H9 (cell line): ENCODE data around the gene RCOR2. TPM values are rescaled to one million over a fixed set of nuclear protein-coding genes. Genes with fewer than 3 reads are reported as not detected.

Experiments
- DNase-seq: peaks from one replicate; pipeline ENCODE4 v3.0.0-alpha.2; 2017
- H2AFZ ChIP-seq: one replicate; pipeline ENCODE4 v1.6.1; 2013; ENCODE audit warnings: mild to moderate bottlenecking, low read length, control low read depth, moderate library complexity
- H2AK5ac ChIP-seq: 2 replicates; pipeline ENCODE4 v1.6.1; 2013; ENCODE audit warnings: low read length, control low read depth, mixed read lengths; ENCODE audit not compliant: insufficient read length
- H2BK120ac ChIP-seq: one replicate; pipeline ENCODE4 v1.6.1; 2013; ENCODE audit warnings: low read depth, mild to moderate bottlenecking, low read length, control low read depth, inconsistent platforms; ENCODE audit not compliant: poor library complexity, severe bottlenecking
- H2BK12ac ChIP-seq: 2 replicates; pipeline ENCODE4 v1.6.1; 2013; ENCODE audit warnings: low read length, control low read depth, mixed read lengths, low read depth; ENCODE audit not compliant: insufficient read length
- H2BK15ac ChIP-seq: 2 replicates; pipeline ENCODE4 v1.6.1; 2013; ENCODE audit warnings: low read depth, low read length, control low read depth
- H2BK20ac ChIP-seq: one replicate; pipeline ENCODE4 v1.6.1; 2013; ENCODE audit warnings: low read depth, mild to moderate bottlenecking, low read length, control low read depth, inconsistent platforms; ENCODE audit not compliant: poor library complexity, severe bottlenecking
- H2BK5ac ChIP-seq: 2 replicates; pipeline ENCODE4 v1.6.1; 2013; ENCODE audit warnings: low read length, control low read depth, mixed read lengths; ENCODE audit not compliant: insufficient read length
- H3K14ac ChIP-seq: 2 replicates; pipeline ENCODE4 v1.6.1; 2013; ENCODE audit warnings: low read length, control low read depth; ENCODE audit not compliant: insufficient read depth
- H3K18ac ChIP-seq: 2 replicates; pipeline ENCODE4 v1.6.1; 2013; ENCODE audit warnings: low read depth, mild to moderate bottlenecking, mixed read lengths, low read length, control low read depth; ENCODE audit not compliant: insufficient read length
- H3K23ac ChIP-seq: 2 replicates; pipeline ENCODE4 v1.6.1; 2013; ENCODE audit warnings: low read length, control low read depth, mixed read lengths, low read depth; ENCODE audit not compliant: insufficient read length
- H3K23me2 ChIP-seq: 2 replicates; pipeline ENCODE4 v1.6.1; 2013; ENCODE audit warnings: low read depth, mild to moderate bottlenecking, mixed read lengths, low read length, control low read depth; ENCODE audit not compliant: insufficient read length, poor library complexity, severe bottlenecking
- H3K27ac ChIP-seq: 2 replicates; pipeline ENCODE4 v1.5.1; 2013; ENCODE audit warnings: low read length, control low read depth, mixed read lengths, low read depth; ENCODE audit not compliant: insufficient read length
- H3K27me3 ChIP-seq: 2 replicates; pipeline ENCODE4 v1.6.1; 2013; ENCODE audit warnings: low read length, control low read depth, inconsistent platforms; ENCODE audit not compliant: insufficient read depth
- H3K4ac ChIP-seq: 2 replicates; pipeline ENCODE4 v1.6.1; 2013; ENCODE audit warnings: low read depth, mild to moderate bottlenecking, control low read depth, inconsistent platforms, low read length, moderate library complexity
- H3K4me1 ChIP-seq: 2 replicates; pipeline ENCODE4 v1.6.1; 2013; ENCODE audit warnings: low read length, control low read depth, inconsistent platforms; ENCODE audit not compliant: insufficient read depth
- H3K4me2 ChIP-seq: 2 replicates; pipeline ENCODE4 v1.6.1; 2013; ENCODE audit warnings: low read length, control low read depth, mixed read lengths; ENCODE audit not compliant: insufficient read length, insufficient read depth
- H3K56ac ChIP-seq: 2 replicates; pipeline ENCODE4 v1.6.1; 2013; ENCODE audit warnings: low read depth, mild to moderate bottlenecking, mixed read lengths, low read length, control low read depth; ENCODE audit not compliant: insufficient read length
- H3K79me1 ChIP-seq: 2 replicates; pipeline ENCODE4 v1.6.1; 2013; ENCODE audit warnings: low read depth, mild to moderate bottlenecking, moderate library complexity, low read length, control low read depth, inconsistent platforms; ENCODE audit not compliant: insufficient read depth, poor library complexity, severe bottlenecking
- H3K79me2 ChIP-seq: 2 replicates; pipeline ENCODE4 v1.6.1; 2013; ENCODE audit warnings: low read length, control low read depth, inconsistent platforms; ENCODE audit not compliant: insufficient read depth
- H3K9ac ChIP-seq: 2 replicates; pipeline ENCODE4 v1.6.1; 2013; ENCODE audit warnings: low read length, control low read depth, mixed read lengths; ENCODE audit not compliant: insufficient read length; ENCODE audit errors: extremely low read depth
- H3K9me3 ChIP-seq: one replicate; pipeline ENCODE4 v1.6.1; 2013; ENCODE audit warnings: low read depth, low read length, inconsistent platforms; ENCODE audit not compliant: control insufficient read depth
- H3T11ph ChIP-seq: one replicate; pipeline ENCODE4 v1.6.1; 2013; ENCODE audit warnings: mild to moderate bottlenecking, low read length, control low read depth, inconsistent platforms
- H4K20me1 ChIP-seq: one replicate; pipeline ENCODE4 v1.6.1; 2013; ENCODE audit not compliant: control insufficient read depth, insufficient read length, insufficient read depth
- H4K5ac ChIP-seq: 2 replicates; pipeline ENCODE4 v1.6.1; 2013; ENCODE audit warnings: low read depth, mild to moderate bottlenecking, mixed read lengths, low read length, control low read depth; ENCODE audit not compliant: insufficient read length
- H4K8ac ChIP-seq: replicated peaks from 2 replicates; pipeline ENCODE4 v1.6.1; 2013; ENCODE audit warnings: low read length, control low read depth, mixed read lengths, low read depth; ENCODE audit not compliant: insufficient read length
- H4K91ac ChIP-seq: 2 replicates; pipeline ENCODE4 v1.6.1; 2013; ENCODE audit warnings: low read depth, mild to moderate bottlenecking, moderate library complexity, mixed read lengths, low read length, control low read depth; ENCODE audit not compliant: insufficient read length
- H3K27ac Mint-ChIP-seq, 3 experiments: 2 replicates in 2 of 3; 3 replicates in 1 of 3; pipeline ENCODE4 v1.8.0; 2020 to 2021; ENCODE audit warnings: mixed read lengths in 3 of 3, mild to moderate bottlenecking in 1 of 3, moderate library complexity in 1 of 3
- H3K27me3 Mint-ChIP-seq: 2 replicates; pipeline ENCODE4 v1.8.0; 2021; ENCODE audit warnings: low read depth, mild to moderate bottlenecking, moderate library complexity, mixed read lengths
- H3K36me3 Mint-ChIP-seq, 3 experiments: 2 replicates in 2 of 3; 3 replicates in 1 of 3; pipeline ENCODE4 v1.8.0; 2020 to 2021; ENCODE audit warnings: low read depth in 3 of 3, mixed read lengths in 3 of 3; ENCODE audit not compliant: insufficient read depth in 1 of 3
- H3K4me1 Mint-ChIP-seq, 2 experiments: 2 replicates each; pipeline ENCODE4 v1.8.0; 2020; ENCODE audit warnings: mixed read lengths in 2 of 2
- H3K4me3 Mint-ChIP-seq, 2 experiments: 2 replicates in 1 of 2; 3 replicates in 1 of 2; pipeline ENCODE4 v1.8.0; 2020 to 2021; ENCODE audit warnings: mild to moderate bottlenecking in 2 of 2, mixed read lengths in 2 of 2, moderate library complexity in 1 of 2
- H3K9me3 Mint-ChIP-seq, 2 experiments: 2 replicates in 1 of 2; 3 replicates in 1 of 2; pipeline ENCODE4 v1.8.0; 2020; ENCODE audit warnings: mild to moderate bottlenecking in 2 of 2, mixed read lengths in 2 of 2, moderate library complexity in 1 of 2
- CTCF ChIP-seq: fragments of 200-600 bp; sonication (generic); conservative IDR thresholded peaks from 3 replicates; pipeline ENCODE4 v1.8.0; 2021; ENCODE audit warnings: antibody characterized with exemption, mild to moderate bottlenecking
- WGBS: extraction: QIAGEN DNeasy Blood & Tissue Kit; methylation state at CpG from one replicate; pipeline ENCODE4 v1.1.7; 2013; ENCODE audit warnings: missing lambda C conversion rate, low lambda C conversion rate, mixed read lengths; ENCODE audit not compliant: insufficient read length; ENCODE audit errors: extremely low coverage; 5-methylcytosine and 5-hydroxymethylcytosine counted together
- total RNA-seq: library from RNA; stranded (reverse); gene quantifications from 2 replicates; pipeline ENCODE4 v1.2.1, GENCODE V29; 2021

RCOR2 gene
- total RNA-seq, 1 experiment from 2014 or later = 118 TPM

- Mint-ChIP-seq H3K27me3 (no peaks in the 10 kb centered on the region; the same call in 1 of the 2 replicates), H3K9me3 (no peaks in the 10 kb centered on the region; a peak in 1 of 5 replicates), H3K36me3 (peaks cover 5 to 26% (median 24%) of the 10 kb centered on the region in 3 experiments; a peak in 6 of 7 replicates), H3K4me1 (peaks cover 14 to 21% of the 10 kb centered on the region in 2 experiments), H3K4me3 (no peak overlapping the region), H3K27ac (peak overlapping the region in 1 of 3 experiments; percentile 79; a peak in 1 of 7 replicates)
- no peak overlapping the region for H4K8ac ChIP-seq
- H2BK120ac ChIP-seq = no peak overlapping the region
- H3K18ac ChIP-seq = no peak overlapping the region
- no peak for DNase-seq
- H4K20me1 ChIP-seq = no peaks in the 10 kb centered on the region
- no peaks in the 10 kb centered on the region for H3K27me3 ChIP-seq
- peaks cover 11% of the 10 kb centered on the region for H3K23me2 ChIP-seq
- H3K14ac ChIP-seq = no peak overlapping the region
- H3K56ac ChIP-seq = no peak overlapping the region
- no peak overlapping the region for H3K9ac ChIP-seq
- no peak overlapping the region for H3K23ac ChIP-seq
- H3K79me2 ChIP-seq = peaks cover 7% of the 10 kb centered on the region; the same call in 1 of the 2 replicates
- no peak overlapping the region for H3K4ac ChIP-seq
- peaks cover 9% of the 10 kb centered on the region for H3K79me1 ChIP-seq
- no peaks in the 10 kb centered on the region for H3K4me1 ChIP-seq
- H3T11ph ChIP-seq = no peak overlapping the region
- no CpG with 5 or more reads among the region's 3 CpGs for WGBS
- H2BK12ac ChIP-seq = no peak overlapping the region
- H4K91ac ChIP-seq = no peak overlapping the region
- H4K5ac ChIP-seq = no peak overlapping the region
- no peaks in the 10 kb centered on the region for H3K9me3 ChIP-seq
- H2BK5ac ChIP-seq = no peak overlapping the region
- no peak overlapping the region for H2BK15ac ChIP-seq
- no peak overlapping the region for H3K4me2 ChIP-seq
- no peak overlapping the region for H2AK5ac ChIP-seq
- no peak overlapping the region for H3K27ac ChIP-seq
- TF ChIP-seq CTCF = no peak
- no peak overlapping the region for H2AFZ ChIP-seq
- H2BK20ac ChIP-seq = no peak overlapping the region
These were observed 25.8 kb upstream of the RCOR2 start for GRCh38 chr11:63942803-63943202.
